SH-SY5Y (cell line): ENCODE results near the gene PPM1E.

Experiments
- GATA2 ChIP-seq: IDR thresholded peaks from 2 replicates; pipeline ENCODE4 v1.6.1; 2011; ENCODE audit warnings: mild to moderate bottlenecking, low read depth, low read length
- GATA3 ChIP-seq: IDR thresholded peaks from 2 replicates; pipeline ENCODE4 v1.6.1; 2011; ENCODE audit warnings: low read depth, mild to moderate bottlenecking, low read length, moderate library complexity

PPM1E gene

GRCh38 chr17:58809564-58809936 is 53.9 kb downstream of the PPM1E start:
- TF ChIP-seq GATA2 (no peak), GATA3 (no peak)

- no peak for TF ChIP-seq GATA2
- TF ChIP-seq GATA3: no peak
Measured at GRCh38 chr17:58811290-58811689, 55.6 kb downstream of the PPM1E start.

GRCh38 chr17:58813712-58814111 is 58.1 kb downstream of the PPM1E start:
- no peak for TF ChIP-seq GATA2
- no peak for TF ChIP-seq GATA3

- TF ChIP-seq GATA3 (no peak), GATA2 (no peak)
Measured at GRCh38 chr17:58818654-58819053, 63.0 kb downstream of the PPM1E start.

GRCh38 chr17:58822148-58823050 is 66.7 kb downstream of the PPM1E start:
- TF ChIP-seq GATA3 (no peak), GATA2 (no peak)

GRCh38 chr17:58823051-58823525 is 67.4 kb downstream of the PPM1E start:
- TF ChIP-seq GATA3 (no peak), GATA2 (no peak)

- TF ChIP-seq GATA3 (no peak), GATA2 (no peak)
Measured at GRCh38 chr17:58829172-58829637, 73.6 kb downstream of the PPM1E start.

GRCh38 chr17:58831780-58832179 is 76.1 kb downstream of the PPM1E start:
- no peak for TF ChIP-seq GATA3
- TF ChIP-seq GATA2: no peak

GRCh38 chr17:58832514-58832913 is 76.9 kb downstream of the PPM1E start:
- TF ChIP-seq GATA3 (no peak), GATA2 (no peak)

- no peak for TF ChIP-seq GATA3
- TF ChIP-seq GATA2: no peak
Measured at GRCh38 chr17:58837699-58838098, 82.0 kb downstream of the PPM1E start.

GRCh38 chr17:58840820-58841612 is 85.4 kb downstream of the PPM1E start:
- no peak for TF ChIP-seq GATA2
- no peak for TF ChIP-seq GATA3

- TF ChIP-seq GATA2: no peak
- TF ChIP-seq GATA3: no peak
Measured at GRCh38 chr17:58865301-58865700, 109.6 kb downstream of the PPM1E start.

- TF ChIP-seq GATA2 (no peak), GATA3 (no peak)
Measured at GRCh38 chr17:58870747-58871146, 115.1 kb downstream of the PPM1E start.

- no peak for TF ChIP-seq GATA2
- TF ChIP-seq GATA3: no peak
Measured at GRCh38 chr17:58873926-58874325, 118.3 kb downstream of the PPM1E start.

- TF ChIP-seq GATA3 (no peak), GATA2 (no peak)
Measured at GRCh38 chr17:58875261-58875660, 119.6 kb downstream of the PPM1E start.
